ENCODE results near the gene GBA2. TPM values are rescaled to one million over a fixed set of nuclear protein-coding genes. Genes with fewer than 3 reads are reported as not detected.

The GBA2 gene
- total and polyA plus RNA-seq, 2 donors (not counting 3 experiments of a cell fraction or from before 2014, with no cell fraction given) = 110 to 158 TPM

- H3K36me3 ChIP-seq (ENCODE audit: control insufficient read depth in 2 of 2, extremely low read depth in 1 of 2, insufficient read depth in 2 of 2, low read length in 2 of 2) = peaks cover 7 to 24% of the 10 kb centered on the region in 2 experiments
- no TSS peak for BruUV-seq (replicated peaks)
- H3K27ac ChIP-seq (ENCODE audit: insufficient read depth, low read depth, low read length) = no peak overlapping the region
- H3K4me1 ChIP-seq (ENCODE audit: control insufficient read depth, extremely low read depth, insufficient read depth, low read length) = peaks cover 28% of the 10 kb centered on the region
- H4K20me1 ChIP-seq (replicated peaks; ENCODE audit: control insufficient read depth, extremely low read depth, insufficient read depth, low read length) = no peaks in the 10 kb centered on the region
- FAIRE-seq (no peak), DNase-seq (ENCODE audit: low read depth, low spot score) (no peak)
- CTCF ChIA-PET = interaction anchor here (2.0 to 13.5 kb wide), 2 partner anchors 10 to 26 kb away, joined by 16 to 227 read pairs; partner anchors contain the start of genes ARHGEF39, CCDC107 and RMRP
- H3K9ac ChIP-seq (replicated peaks; ENCODE audit: extremely low read depth, insufficient read depth, low read length) = no peak overlapping the region
- POLR2A ChIA-PET = interaction anchor here (1.2 kb wide), 1 partner anchor 29 kb away, joined by 4 read pairs; the partner anchor contains the start of genes CCDC107 and RMRP
- no peaks in the 10 kb centered on the region for H3K27me3 ChIP-seq (ENCODE audit: control insufficient read depth in 2 of 2, insufficient read depth in 2 of 2, low read length in 2 of 2)
- peaks cover 36% of the 10 kb centered on the region for H3K79me2 ChIP-seq (ENCODE audit: control insufficient read depth, insufficient read depth, low read length)
- TF ChIP-seq MYC (IDR thresholded peaks at IDR 0.05; ENCODE audit: low read depth, low read length) (no peak), EZH2 (IDR thresholded peaks at IDR 0.05; ENCODE audit: borderline replicate concordance, low read depth, low read length, severe bottlenecking) (no peak), GATA2 (IDR thresholded peaks at IDR 0.05; ENCODE audit: insufficient read depth, insufficient read length, low read depth, low read length) (no peak), POLR2A (IDR thresholded peaks at IDR 0.05; ENCODE audit: low read depth, low read length) (no peak), CTCF (IDR thresholded peaks at IDR 0.05; ENCODE audit: extremely low read depth in 1 of 2, insufficient read depth in 1 of 2, low read depth in 1 of 2, low read length in 2 of 2) (no peak), FOS (IDR thresholded peaks at IDR 0.05; ENCODE audit: borderline replicate concordance, insufficient read depth, low read length) (no peak)
- H2AFZ ChIP-seq (ENCODE audit: low read depth, low read length) = no peak overlapping the region
- H3K9me1 ChIP-seq (replicated peaks; ENCODE audit: control insufficient read depth, extremely low read depth, insufficient read depth, low read length) = no peaks in the 10 kb centered on the region
- no peak overlapping the region for H3K4me3 ChIP-seq (replicated peaks in 1 of 3; ENCODE audit: insufficient read depth in 1 of 3, low read depth in 1 of 3, low read length in 3 of 3)
- no peaks in the 10 kb centered on the region for H3K9me3 ChIP-seq (replicated peaks; ENCODE audit: control insufficient read depth, insufficient read depth, low read length)
- H3K4me2 ChIP-seq (ENCODE audit: insufficient read depth, low read length) = no peak overlapping the region
- intact Hi-C loops (cut with micrococcal nuclease) (no loop called here), dilution Hi-C loops (cut with MboI; ENCODE audit: extremely low pct_ligation_motif_present, low sequenced_read_pairs) (no loop called here)
Observed at GRCh38 chr9:35687306-35687705, 61.7 kb downstream of the GBA2 start.

Small RNA genes lying within 50 kb of the gene (microRNA-seq; reads per million reads assigned to microRNA genes)
- gene MIR6852 (ENCODE audit: borderline number of aligned reads, borderline replicate concordance) (not detected), gene MIR6853 (ENCODE audit: borderline number of aligned reads, borderline replicate concordance) (not detected)

Small RNA genes lying within 50 kb of the gene (small RNA-seq; reads per million reads assigned to genes)
- not detected for gene MIR6853 (ENCODE audit: insufficient read depth, insufficient read length, low read depth, low replicate concordance)

Other genes with a start within 250 kb of the GBA2 start
- 22.5 and 25.3 TPM in 2 replicates for gene TESK1, start 144.0 kb downstream of the GBA2 start, total RNA-seq
- gene TESK1, start 144.0 kb downstream of the GBA2 start, polyA plus RNA-seq = 26.4 and 28.3 TPM in 2 replicates
- not detected in 2 replicates for gene CD72, start 130.8 kb downstream of the GBA2 start, total RNA-seq
- gene CD72, start 130.8 kb downstream of the GBA2 start, polyA plus RNA-seq = 0.39 TPM in 1 of 2 replicates, not detected in the other
- gene SIT1, start 98.3 kb downstream of the GBA2 start, total RNA-seq = not detected in 2 replicates
- not detected in 2 replicates for gene SIT1, start 98.3 kb downstream of the GBA2 start, polyA plus RNA-seq
- 19,118 and 22,385 TPM in 2 replicates for gene RMRP, start 91.2 kb downstream of the GBA2 start, total RNA-seq
- gene RMRP, start 91.2 kb downstream of the GBA2 start, polyA plus RNA-seq = 359 TPM in 1 of 2 replicates, not detected in the other
- 13.2 and 15.2 TPM in 2 replicates for gene CCDC107, start 90.9 kb downstream of the GBA2 start, total RNA-seq
- gene CCDC107, start 90.9 kb downstream of the GBA2 start, polyA plus RNA-seq = 16.0 and 18.8 TPM in 2 replicates
- gene ARHGEF39, start 84.0 kb downstream of the GBA2 start, total RNA-seq = 4.6 and 6.5 TPM in 2 replicates
- 4.0 and 4.7 TPM in 2 replicates for gene ARHGEF39, start 84.0 kb downstream of the GBA2 start, polyA plus RNA-seq
- 0.42 TPM in 1 of 2 replicates, not detected in the other for gene CA9, start 75.3 kb downstream of the GBA2 start, total RNA-seq
- gene CA9, start 75.3 kb downstream of the GBA2 start, polyA plus RNA-seq = 0.18 and 0.21 TPM in 2 replicates
- gene TPM2, start 59.3 kb downstream of the GBA2 start, total RNA-seq = 257 and 279 TPM in 2 replicates
- gene TPM2, start 59.3 kb downstream of the GBA2 start, polyA plus RNA-seq = 103 and 144 TPM in 2 replicates
- gene TLN1, start 17.0 kb downstream of the GBA2 start, total RNA-seq = 424 and 450 TPM in 2 replicates
- gene TLN1, start 17.0 kb downstream of the GBA2 start, polyA plus RNA-seq = 120 and 137 TPM in 2 replicates
- 36.4 and 39.8 TPM in 2 replicates for gene CREB3, start 16.6 kb downstream of the GBA2 start, total RNA-seq
- 45.9 and 52.1 TPM in 2 replicates for gene CREB3, start 16.6 kb downstream of the GBA2 start, polyA plus RNA-seq
- 23.3 and 29.0 TPM in 2 replicates for gene RGP1, start 59 bp upstream of the GBA2 start, total RNA-seq
- gene RGP1, start 59 bp upstream of the GBA2 start, polyA plus RNA-seq = 12.7 and 15.0 TPM in 2 replicates
- gene MSMP, start 5.0 kb upstream of the GBA2 start, total RNA-seq = 18.8 and 25.6 TPM in 2 replicates
- 23.5 and 29.0 TPM in 2 replicates for gene MSMP, start 5.0 kb upstream of the GBA2 start, polyA plus RNA-seq
- 25.6 and 28.7 TPM in 2 replicates for gene NPR2, start 42.4 kb upstream of the GBA2 start, total RNA-seq
- 14.4 and 16.4 TPM in 2 replicates for gene NPR2, start 42.4 kb upstream of the GBA2 start, polyA plus RNA-seq
- gene SPAG8, start 63.0 kb upstream of the GBA2 start, total RNA-seq = 0.69 TPM in 1 of 2 replicates, not detected in the other
- 0.21 TPM in 2 replicates for gene SPAG8, start 63.0 kb upstream of the GBA2 start, polyA plus RNA-seq
- 27.2 and 37.4 TPM in 2 replicates for gene HINT2, start 65.8 kb upstream of the GBA2 start, total RNA-seq
- gene HINT2, start 65.8 kb upstream of the GBA2 start, polyA plus RNA-seq = 41.6 and 42.1 TPM in 2 replicates
- not detected in 2 replicates for gene FAM221B, start 79.5 kb upstream of the GBA2 start, total RNA-seq
- gene FAM221B, start 79.5 kb upstream of the GBA2 start, polyA plus RNA-seq = not detected in 2 replicates
- 2.5 and 2.9 TPM in 2 replicates for gene TMEM8B, start 80.0 kb upstream of the GBA2 start, total RNA-seq
- gene TMEM8B, start 80.0 kb upstream of the GBA2 start, polyA plus RNA-seq = 3.6 and 3.8 TPM in 2 replicates
- gene OR13J1, start 121.2 kb upstream of the GBA2 start, total RNA-seq = not detected in 2 replicates
- gene OR13J1, start 121.2 kb upstream of the GBA2 start, polyA plus RNA-seq = not detected in 2 replicates
- gene HRCT1, start 157.0 kb upstream of the GBA2 start, total RNA-seq = 1.2 and 5.2 TPM in 2 replicates
- 7.0 and 9.9 TPM in 2 replicates for gene HRCT1, start 157.0 kb upstream of the GBA2 start, polyA plus RNA-seq
- 13.0 and 24.8 TPM in 2 replicates for gene SPAAR, start 160.3 kb upstream of the GBA2 start, total RNA-seq
- gene SPAAR, start 160.3 kb upstream of the GBA2 start, polyA plus RNA-seq = 20.8 and 23.0 TPM in 2 replicates
- gene OR2S2, start 208.9 kb upstream of the GBA2 start, total RNA-seq = not detected in 2 replicates
- gene OR2S2, start 208.9 kb upstream of the GBA2 start, polyA plus RNA-seq = not detected in 2 replicates